NOMO-1 (cell line): ENCODE measurements around the gene CREB3L1.

Source experiments
- DNase-seq, 2 experiments: peaks; one replicate each; lab custom pipeline; 2025; ENCODE audit not compliant: unreplicated experiment in 2 of 2; lab: John Stamatoyannopoulos, UW

Gene CREB3L1, protein sequence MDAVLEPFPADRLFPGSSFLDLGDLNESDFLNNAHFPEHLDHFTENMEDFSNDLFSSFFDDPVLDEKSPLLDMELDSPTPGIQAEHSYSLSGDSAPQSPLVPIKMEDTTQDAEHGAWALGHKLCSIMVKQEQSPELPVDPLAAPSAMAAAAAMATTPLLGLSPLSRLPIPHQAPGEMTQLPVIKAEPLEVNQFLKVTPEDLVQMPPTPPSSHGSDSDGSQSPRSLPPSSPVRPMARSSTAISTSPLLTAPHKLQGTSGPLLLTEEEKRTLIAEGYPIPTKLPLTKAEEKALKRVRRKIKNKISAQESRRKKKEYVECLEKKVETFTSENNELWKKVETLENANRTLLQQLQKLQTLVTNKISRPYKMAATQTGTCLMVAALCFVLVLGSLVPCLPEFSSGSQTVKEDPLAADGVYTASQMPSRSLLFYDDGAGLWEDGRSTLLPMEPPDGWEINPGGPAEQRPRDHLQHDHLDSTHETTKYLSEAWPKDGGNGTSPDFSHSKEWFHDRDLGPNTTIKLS

DNA sequence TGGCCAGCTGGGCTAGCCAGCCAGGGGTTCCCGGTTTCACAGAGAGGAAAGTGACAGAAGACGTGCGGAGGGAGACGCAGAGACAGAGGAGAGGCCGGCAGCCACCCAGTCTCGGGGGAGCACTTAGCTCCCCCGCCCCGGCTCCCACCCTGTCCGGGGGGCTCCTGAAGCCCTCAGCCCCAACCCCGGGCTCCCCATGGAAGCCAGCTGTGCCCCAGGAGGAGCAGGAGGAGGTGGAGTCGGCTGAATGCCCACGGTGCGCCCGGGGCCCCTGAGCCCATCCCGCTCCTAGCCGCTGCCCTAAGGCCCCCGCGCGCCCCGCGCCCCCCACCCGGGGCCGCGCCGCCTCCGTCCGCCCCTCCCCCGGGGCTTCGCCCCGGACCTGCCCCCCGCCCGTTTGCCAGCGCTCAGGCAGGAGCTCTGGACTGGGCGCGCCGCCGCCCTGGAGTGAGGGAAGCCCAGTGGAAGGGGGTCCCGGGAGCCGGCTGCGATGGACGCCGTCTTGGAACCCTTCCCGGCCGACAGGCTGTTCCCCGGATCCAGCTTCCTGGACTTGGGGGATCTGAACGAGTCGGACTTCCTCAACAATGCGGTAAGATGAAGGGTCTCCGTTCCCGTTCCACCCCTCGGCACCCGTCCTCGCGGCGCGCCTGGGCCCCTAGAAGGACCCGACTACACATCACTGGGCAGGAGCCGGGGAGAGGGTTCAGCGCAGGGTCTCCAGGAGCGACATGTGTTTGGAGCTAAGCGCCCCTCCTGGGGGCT, at the start of gene CREB3L1:
TSS of gene CREB3L1 (plus strand) at position 41 of the 765 bp plus-strand sequence. CDS start at position 491, 450 bp downstream.
- DNase-seq: no peak

DNA sequence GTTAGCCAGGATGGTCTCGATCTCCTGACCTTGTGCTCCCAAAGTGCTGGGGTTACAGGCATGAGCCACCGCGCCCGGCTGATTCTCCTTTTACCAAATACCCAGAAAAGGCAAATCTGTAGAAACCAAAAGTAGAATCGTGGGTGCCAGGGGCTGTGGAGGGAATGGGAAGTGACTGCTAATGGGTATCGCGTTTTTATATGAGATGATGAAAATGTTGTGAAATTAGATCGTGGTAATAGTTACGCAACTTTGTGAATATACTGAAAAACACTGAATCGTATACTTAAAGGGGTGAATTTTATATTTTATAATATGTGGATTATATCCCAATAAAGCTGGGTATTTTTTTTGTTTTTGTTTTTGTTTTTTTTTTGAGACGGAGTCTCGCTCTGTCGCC, 48.2 kb upstream of the CREB3L1 start:
- peak; percentile 66 to 77 for DNase-seq

DNA sequence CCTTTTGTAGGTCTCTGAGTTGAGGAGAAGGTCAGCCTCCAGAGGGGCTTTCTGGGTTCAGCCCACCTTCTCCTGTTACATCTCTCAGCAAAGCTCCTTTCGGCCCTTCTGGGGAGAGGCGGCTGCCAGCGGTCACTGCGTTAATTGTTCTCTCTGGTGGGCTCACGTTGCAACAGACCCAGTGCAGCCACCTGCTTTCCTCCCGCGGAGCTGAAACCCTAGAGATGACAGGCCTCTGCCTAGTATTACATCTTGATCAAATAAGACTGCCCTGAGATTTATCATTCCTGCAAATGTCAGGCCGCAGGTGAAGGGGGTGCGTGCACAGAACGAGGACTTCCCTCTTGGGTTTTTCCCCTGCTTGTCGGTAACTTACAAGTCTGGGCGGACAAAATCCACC, 43.2 kb upstream of the CREB3L1 start:
- DNase-seq: no peak

DNA sequence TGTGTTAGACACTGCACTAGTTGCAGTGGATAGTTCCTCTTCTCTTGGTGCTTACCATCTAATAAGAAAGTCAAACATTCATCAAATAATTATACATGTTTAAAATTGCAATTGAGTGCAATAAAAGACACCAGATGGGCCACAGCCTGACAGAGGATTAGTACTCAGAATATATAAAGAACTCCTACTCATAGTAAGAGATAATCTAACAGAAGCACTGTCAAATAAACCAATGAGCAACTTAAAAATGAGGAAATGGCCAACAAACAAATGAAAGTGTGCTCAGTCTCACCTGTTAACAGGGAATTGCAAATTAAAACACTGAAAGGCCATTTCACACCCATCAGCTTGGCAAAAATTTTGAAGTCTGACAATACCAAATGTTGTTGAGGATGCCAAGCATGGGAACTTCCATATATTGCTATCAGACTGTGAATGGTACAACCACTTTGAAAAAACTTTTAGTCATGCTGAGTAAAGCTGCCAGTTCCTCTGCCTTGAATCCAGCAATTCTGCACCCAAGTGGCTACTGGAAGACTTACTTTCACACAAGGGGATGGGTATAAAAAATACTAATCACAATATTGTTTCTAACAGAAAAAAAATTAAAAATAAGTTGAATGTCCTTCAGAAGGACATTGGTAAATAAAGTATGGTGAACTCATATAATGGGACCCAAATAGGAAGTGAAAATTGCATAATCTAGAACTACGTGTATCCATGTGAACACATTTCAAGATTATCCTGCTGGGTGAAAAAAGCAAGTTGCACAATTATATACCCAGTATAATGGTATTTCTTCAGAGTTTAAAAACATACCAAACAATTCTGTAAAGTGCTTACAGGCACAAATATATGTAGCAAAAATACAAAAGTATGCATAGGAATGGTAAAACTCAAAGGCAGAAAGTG, 41.4 kb upstream of the CREB3L1 start:
- peak; percentile 35 to 89 for DNase-seq

DNA sequence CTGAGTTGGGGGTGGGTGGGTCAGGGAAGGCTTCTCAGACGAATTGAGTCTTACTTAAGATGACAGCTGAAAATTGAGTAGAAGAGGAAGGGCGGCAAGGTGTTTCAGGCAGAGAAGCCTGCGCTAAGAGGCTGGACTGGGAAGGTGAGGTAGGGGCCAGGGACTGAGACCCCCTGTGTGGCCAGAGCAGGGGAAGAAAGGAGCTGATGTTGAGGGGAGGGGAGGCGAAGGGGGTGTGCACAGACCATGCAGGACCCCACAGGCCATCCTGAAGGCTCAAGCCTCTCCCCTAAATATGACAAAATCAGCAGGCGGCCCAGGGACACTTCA, 40.6 kb upstream of the CREB3L1 start:
- DNase-seq: no peak

DNA sequence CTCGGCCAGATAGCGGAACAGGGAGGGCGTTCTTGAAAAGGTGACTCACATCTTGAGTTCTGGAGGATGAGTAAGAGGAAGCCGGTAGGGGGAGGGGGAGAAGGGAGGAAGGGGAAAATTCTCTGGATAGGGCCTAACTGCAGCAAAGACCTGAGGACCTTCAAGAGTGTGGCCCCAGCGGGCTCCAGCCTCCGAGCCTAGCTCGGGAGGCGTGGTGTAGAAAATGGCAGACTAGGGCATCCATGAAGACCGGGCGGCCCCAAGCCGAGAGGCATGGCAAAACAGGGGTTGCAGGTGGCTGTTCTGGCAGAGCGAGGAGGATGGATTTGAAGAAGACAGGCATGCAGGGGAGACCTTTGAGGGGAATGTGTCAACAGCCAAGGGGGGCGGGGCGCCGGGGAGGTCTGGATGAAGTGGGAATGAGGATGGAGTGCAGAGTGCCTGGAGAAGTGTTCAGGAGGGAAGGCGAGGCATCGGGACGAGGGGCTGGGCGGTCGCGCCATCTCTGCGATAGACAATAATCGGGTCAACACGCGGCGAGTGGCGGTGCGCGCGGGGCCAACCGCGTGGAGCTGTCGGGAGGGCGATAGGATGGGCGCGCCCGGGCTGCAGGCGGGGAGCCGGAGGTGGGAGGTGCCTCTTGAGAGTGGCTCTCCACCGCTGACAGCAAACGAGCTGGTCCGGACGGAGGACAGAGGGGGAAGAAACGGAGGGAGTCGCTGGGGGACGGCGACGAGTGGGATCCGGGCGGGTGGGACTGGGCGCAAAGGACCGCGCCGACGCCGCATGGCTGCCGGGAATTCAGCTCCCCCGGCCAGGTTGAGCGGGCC, 40.0 kb upstream of the CREB3L1 start:
- peak; percentile 76 to 84 for DNase-seq

DNA sequence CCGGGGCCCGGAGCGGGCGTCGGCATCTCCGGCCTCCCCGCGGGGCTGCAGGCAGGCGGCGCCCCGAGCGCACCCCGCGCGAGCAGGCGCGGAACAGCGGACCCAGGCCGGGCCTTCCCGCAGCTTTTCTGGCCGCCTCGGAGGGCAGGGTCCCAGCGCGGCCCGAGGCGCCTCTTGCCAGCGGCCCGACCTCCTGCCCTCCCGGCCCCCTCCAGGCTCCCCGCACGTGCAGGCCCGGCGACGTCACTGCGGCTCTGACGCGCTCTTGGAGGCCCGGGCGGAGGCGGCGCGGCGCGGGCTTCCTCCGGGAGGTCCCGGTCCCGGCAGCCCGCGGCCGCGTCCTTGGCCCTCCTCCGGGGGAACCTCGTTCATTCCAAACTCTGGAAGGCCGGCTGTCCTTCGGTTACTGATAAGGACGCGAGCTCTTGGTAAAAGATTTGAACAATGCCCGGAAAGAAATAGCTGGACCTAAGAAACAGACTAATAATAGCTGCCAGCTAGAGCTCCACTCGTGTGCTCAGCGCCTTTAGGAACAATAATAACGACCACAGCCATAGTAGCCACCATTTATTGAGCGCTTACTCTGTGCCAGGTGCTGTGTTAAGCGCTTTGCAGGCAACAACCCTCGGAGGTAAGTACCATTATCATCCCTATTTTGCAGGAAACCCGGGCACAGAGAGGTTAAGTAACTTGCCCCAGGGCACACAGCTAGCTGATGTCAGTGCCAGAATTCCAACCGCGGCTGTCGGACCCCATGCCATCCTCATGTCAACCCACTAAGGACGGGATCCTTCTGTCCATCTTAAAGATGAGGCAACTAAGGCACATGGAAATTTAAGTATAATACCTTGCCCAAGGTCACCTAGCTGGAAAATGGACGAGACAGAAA, 39.1 kb upstream of the CREB3L1 start:
- DNase-seq: peak; percentile 49 to 57

DNA sequence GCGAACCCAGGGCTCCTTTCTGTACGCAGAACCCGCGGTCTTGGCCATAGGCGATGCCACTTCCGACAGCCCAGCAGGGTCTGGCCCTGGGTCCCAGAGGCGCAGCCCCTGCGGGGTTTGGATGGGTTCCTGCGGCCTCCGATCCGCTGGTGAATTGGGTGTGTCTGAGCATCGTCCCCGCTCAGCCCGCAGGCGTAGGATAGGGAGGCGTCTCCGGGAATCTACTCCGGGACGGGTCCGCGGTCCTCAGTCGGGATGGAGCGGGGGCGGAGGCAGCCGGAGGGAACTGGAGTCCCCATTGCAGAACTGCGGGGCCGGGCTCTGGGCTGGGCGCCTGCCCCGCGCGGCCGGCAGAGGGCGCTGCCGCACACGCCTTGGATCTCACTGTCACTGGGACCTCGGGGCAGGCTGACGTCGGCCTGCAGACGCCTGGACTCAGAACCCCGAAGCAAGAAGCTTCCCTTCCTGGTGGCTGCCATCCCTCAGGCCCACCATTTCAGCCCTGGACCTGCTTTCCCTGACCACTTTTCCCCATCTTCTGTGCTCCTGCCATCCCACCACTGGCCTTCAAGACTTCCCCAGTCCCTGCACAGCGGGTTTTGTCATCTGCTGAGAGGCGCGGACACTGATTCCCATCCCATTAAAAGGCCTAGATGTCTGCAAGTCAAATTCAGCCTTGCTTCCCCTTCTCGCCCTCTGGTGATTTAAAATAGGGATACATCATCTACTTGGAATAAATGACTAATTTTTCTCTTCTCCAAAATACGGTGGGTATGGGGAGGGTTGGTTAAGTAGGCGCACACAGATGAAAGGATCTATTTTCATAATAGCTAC, 38.3 kb upstream of the CREB3L1 start:
- peak; percentile 72 to 82 for DNase-seq

DNA sequence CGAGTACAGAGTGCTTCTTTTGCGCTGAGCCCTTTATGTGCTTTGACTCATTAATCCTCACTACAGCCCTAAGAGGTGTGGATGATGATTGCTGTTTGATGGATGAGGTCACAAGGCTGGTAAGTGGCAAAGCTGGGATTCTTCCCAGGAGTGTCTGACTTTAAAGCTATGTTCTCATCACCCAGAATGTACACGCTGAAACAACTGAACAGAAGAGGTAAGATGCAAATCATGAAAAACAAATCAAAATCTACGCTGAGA, 37.7 kb upstream of the CREB3L1 start:
- DNase-seq: no peak

DNA sequence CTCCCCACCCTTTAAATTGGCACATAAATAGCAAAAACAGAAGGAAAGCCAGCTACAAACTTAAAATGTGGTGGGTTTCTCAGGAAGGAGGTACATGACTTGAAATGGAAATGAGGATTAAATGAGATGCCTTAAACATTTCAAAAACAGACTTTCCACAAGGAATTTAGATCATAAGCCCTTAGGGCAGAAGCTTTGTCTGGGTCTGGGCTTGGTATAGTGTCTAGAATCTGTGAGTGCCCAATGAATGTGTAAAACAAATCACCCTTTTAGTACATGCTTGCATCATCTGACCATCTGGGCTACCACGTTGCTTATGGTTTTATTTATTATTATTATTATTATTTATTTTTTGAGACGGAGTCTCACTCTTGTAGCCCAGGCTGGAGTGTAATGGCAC, 37.1 kb upstream of the CREB3L1 start:
- no peak for DNase-seq

DNA sequence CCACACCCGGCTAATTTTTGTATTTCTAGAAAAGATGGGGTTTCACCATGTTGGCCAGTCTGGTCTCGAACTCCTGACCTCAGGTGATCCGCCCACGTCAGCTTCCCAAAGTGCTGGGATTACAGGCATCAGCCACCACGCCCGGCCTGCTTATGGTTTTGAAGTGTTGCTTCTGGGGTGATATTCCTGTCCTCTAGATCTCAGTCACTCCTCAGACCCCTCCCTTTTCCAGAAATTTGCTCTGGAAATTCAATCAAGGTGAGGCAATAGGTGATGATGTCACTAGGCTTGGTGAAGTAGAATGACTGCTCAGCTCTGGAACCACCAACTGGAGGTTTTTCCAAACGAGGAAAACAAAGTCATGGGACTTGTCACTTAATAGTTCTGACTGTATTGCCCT, 36.6 kb upstream of the CREB3L1 start:
- DNase-seq: no peak

DNA sequence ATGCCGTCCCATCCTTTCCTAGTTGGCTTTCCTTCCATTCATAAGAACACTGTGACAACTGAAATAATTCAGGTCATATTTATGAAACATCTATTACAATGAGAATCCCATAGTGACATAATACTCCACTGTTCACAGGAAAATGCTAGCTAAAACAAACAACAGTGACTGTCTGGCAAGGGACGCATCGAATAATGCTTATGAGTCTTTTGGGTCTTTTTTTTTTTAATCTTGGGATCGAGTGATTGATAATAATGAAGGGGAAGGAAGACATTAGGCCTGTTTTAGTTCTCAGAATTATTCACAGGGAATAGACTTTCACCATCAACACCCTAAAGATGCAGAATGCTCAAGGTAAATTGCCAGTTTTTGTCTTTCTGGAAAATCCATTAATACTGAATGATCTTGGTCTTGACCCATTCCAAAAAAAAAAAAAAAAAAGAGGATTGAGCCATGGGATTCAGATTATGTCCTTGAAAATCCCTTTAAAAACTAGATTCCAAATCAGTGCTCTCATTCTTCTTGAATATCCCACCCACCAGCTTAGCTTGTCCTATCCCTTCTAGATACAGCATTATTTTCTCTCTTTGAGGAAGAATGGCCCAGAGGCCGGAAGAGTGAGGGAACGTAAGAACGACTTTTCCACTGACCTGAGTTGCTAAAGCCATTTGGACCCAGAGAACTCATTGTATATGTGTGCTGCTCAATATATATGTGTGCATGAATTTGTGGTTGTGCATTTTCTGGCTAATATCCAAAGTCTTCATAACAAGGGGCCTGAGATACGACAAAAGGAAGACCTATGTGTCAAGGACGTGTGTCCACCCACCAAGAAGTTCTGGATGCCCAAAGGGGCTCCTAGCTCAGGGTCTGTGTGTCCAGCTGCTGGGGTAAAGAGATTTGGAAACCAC, 35.2 kb upstream of the CREB3L1 start:
- no peak for DNase-seq

DNA sequence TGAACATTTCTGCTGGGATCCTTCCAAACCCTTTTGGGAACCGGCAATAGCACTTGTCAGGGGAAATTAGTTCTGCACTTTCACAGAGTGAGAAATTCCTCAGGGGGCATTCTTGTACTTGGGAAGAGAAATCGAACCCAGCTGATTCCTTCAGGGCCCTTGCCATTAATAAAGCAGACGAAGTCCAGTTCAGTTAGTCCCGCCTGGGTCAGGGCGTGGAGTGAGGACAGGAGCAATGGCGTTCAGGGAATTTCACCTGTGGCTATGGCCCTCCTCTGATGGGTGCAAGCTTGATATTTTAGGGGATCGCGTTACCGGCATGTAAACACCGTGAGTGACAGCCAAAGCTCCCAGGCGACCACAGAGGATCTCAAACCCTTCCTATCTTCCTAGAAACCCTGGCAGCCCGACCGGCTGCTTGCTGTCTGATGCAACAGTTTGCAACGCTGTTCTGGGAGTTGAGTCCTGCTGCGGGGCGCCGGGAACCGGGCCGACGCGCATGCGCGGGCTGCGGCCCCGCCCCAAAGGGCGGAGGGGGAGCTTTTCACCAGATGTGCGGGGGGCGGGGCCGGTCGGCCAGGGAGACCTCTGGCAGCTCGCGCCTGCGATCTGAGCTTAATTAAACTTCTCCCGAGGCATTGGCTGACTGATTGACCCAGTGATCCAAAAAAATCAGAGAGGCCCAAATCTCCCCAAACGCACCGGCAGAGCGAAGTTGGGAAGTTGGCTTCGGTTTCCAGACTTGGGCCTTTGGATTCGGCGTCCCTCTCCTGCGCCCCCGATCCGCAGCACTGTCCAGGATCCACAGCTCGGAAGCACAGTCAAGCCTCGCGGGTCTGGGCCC, 34.3 kb upstream of the CREB3L1 start:
- peak; percentile 80 to 87 for DNase-seq

DNA sequence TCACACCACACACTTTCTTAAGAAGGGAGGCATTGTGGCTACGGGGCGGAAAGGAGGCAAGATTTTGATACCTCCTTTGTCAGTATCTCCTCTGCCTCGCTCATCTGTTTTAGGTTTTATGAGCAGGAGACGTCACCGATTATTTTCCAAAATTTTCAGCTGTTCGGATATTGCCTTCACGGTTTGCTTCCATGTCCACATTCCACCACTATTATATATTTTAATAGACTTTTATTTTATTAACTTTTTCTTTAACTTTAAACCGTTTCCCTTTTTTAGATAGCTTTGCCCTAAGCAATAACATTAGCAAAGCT, 33.7 kb upstream of the CREB3L1 start:
- DNase-seq: no peak

DNA sequence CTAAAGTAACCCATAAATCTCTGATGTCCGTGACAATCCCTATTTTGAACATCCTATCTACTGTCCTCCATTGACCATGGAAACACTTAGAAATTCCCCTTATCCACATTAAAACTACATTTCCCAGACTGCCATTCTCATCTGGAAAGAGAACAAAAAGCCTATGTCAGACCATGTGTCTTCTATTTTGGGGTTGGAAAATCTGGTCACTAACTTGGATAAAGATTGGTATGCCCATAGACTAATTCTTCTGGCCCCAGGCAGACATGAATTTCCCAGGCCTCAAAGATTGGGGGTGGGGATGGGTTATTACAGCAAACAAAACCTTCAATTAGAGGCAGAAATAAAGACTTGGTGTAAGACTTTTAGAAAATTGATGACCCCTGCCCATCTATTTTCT, 30.9 kb upstream of the CREB3L1 start:
- no peak for DNase-seq

DNA sequence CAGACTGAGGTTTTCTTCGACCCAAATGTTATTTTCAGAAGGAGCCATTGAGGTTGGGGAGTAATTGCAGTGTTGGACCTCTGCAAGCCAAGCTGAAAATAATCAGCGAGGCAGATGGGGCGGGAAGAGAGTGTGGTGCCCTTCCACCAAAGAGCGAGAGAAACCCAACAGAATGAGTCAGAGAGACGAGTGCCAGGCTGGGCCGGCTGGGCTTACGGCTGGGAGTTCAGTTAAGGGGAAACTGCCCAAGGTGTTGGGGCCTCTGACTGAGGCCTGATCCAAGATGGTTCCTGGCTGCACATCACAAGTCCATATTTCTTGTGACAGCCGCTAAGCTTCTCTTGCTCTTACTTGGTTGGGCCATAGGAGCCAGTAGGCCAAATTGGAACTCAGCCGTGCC, 30.4 kb upstream of the CREB3L1 start:
- no peak for DNase-seq

DNA sequence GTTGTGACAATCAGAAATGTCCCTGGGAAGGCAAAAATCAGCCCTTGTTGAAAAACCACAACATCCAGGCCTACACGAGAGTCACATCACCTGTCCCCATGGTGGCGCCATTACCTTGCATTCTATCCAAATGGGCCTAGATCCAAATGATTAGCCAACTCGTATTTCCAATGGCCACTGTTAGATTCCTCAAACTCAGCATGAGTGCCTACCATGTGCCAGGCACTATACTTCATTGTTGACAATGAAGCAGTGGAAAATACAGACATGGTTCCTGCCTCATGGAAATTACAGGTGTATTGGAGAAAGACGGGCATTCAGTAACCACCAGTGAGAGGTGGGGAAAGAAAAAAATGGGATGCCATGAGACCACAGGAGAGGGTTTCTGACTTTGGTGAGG, 29.8 kb upstream of the CREB3L1 start:
- DNase-seq: no peak
